Ishikawa (cell line): ENCODE data around the gene RPE65.

Source experiments
- CEBPB ChIP-seq: IDR thresholded peaks from 2 replicates; pipeline ENCODE4 v1.6.1; 2012
- CREB1 ChIP-seq: IDR thresholded peaks from 2 replicates; pipeline ENCODE4 v1.6.1; 2012; ENCODE audit warnings: low read depth
- EP300 ChIP-seq: IDR thresholded peaks from 2 replicates; pipeline ENCODE4 v1.6.1; 2012; ENCODE audit warnings: borderline replicate concordance
- NFIC ChIP-seq: IDR thresholded peaks from 2 replicates; pipeline ENCODE4 v1.6.1; 2012
- RAD21 ChIP-seq: IDR thresholded peaks from 2 replicates; pipeline ENCODE4 v1.6.1; 2012; ENCODE audit warnings: low read depth
- REST ChIP-seq: IDR thresholded peaks from 2 replicates; pipeline ENCODE4 v1.6.1; 2012; ENCODE audit warnings: low read depth, mild to moderate bottlenecking
- TEAD4 ChIP-seq: IDR thresholded peaks from 2 replicates; pipeline ENCODE4 v1.6.1; 2012
- USF1 ChIP-seq: IDR thresholded peaks from 2 replicates; pipeline ENCODE4 v1.6.1; 2012
- YY1 ChIP-seq: IDR thresholded peaks from 2 replicates; pipeline ENCODE4 v1.6.1; 2012; ENCODE audit warnings: low read depth
- ZBTB7A ChIP-seq: IDR thresholded peaks from 2 replicates; pipeline ENCODE4 v1.6.1; 2012; ENCODE audit warnings: low read depth

- TF ChIP-seq USF1 (no peak), RAD21 (no peak), YY1 (no peak), EP300 (no peak), CEBPB (no peak), NFIC (no peak), ZBTB7A (no peak), CREB1 (no peak), REST (no peak), TEAD4 (no peak)
Observed at GRCh38 chr1:68490046-68490651, 40.4 kb upstream of the RPE65 start.
